Measurements from ENCODE around the gene ZMYM3. TPM values are rescaled to one million over a fixed set of nuclear protein-coding genes. Genes with fewer than 3 reads are reported as not detected.
A peak's percentile ranks its signal among the peaks of the same experiment; 100 is the strongest.

Gene ZMYM3
- total and polyA plus RNA-seq, 9 of the 15 experiments (the other 6 are each of a cell fraction or from before 2014, with no cell fraction given): 4.3 to 36.3 (median 16.8) TPM

GRCh38 chrX:71283403-71284143 lies 29.6 kb upstream of the ZMYM3 start, which contains the start of gene NONO (continued):
- TF ChIP-seq, protein P1, sequence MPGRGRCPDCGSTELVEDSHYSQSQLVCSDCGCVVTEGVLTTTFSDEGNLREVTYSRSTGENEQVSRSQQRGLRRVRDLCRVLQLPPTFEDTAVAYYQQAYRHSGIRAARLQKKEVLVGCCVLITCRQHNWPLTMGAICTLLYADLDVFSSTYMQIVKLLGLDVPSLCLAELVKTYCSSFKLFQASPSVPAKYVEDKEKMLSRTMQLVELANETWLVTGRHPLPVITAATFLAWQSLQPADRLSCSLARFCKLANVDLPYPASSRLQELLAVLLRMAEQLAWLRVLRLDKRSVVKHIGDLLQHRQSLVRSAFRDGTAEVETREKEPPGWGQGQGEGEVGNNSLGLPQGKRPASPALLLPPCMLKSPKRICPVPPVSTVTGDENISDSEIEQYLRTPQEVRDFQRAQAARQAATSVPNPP (IDR thresholded peaks at IDR 0.05; ENCODE audit: borderline replicate concordance, insufficient read depth, insufficient read length): no peak
- TF ChIP-seq HDAC1 (IDR thresholded peaks at IDR 0.05) (peak in 1 of 2 experiments; percentile 59; a peak in 2 of 4 replicates), CTCF (IDR thresholded peaks at IDR 0.05 in 2 of 3, conservative IDR thresholded peaks at IDR 0.05 in 1 of 3; ENCODE audit: insufficient read depth in 2 of 3, low read depth in 1 of 3, low read length in 3 of 3) (peak; percentile 25 to 55 (median 43); a peak in 4 of 6 replicates), ZFX (CRISPR knock-in tag; IDR thresholded peaks at IDR 0.05) (peak; percentile 93), ZNF239 (CRISPR knock-in tag; IDR thresholded peaks at IDR 0.05) (no peak), ZNF586 (CRISPR knock-in tag; conservative IDR thresholded peaks at IDR 0.05) (no peak), SUPT5H (IDR thresholded peaks at IDR 0.05) (peak; percentile 95), BRD4 (IDR thresholded peaks at IDR 0.05) (peak; percentile 46; the same call in 1 of the 2 replicates), PBX2 (CRISPR knock-in tag; IDR thresholded peaks at IDR 0.05; ENCODE audit: low read depth) (peak; percentile 68), PBX2 (tag; conservative IDR thresholded peaks at IDR 0.05; ENCODE audit: low read depth) (peak; percentile 96), ZBTB40 (IDR thresholded peaks at IDR 0.05) (peak; percentile 75), ZBTB40 (CRISPR knock-in tag; IDR thresholded peaks at IDR 0.05) (no peak)

Data from K562 (cell line).